HK-2 (cell line): ENCODE measurements around the gene TMEM147.

Experiments used
- DNase-seq: peaks from one replicate; pipeline ENCODE4 v3.0.0-alpha.2; 2018; ENCODE audit not compliant: unreplicated experiment

TMEM147 gene

GRCh38 chr19:35545001-35545854 is at the start of gene TMEM147:
TSS of gene TMEM147 (plus strand) at chr19:35545626. CDS start at chr19:35545740, 114 bp downstream.
- DNase-seq = peak; percentile 89

- no peak for DNase-seq
Measured at GRCh38 chr19:35497406-35497805, 48.0 kb upstream of the TMEM147 start.

DNA sequence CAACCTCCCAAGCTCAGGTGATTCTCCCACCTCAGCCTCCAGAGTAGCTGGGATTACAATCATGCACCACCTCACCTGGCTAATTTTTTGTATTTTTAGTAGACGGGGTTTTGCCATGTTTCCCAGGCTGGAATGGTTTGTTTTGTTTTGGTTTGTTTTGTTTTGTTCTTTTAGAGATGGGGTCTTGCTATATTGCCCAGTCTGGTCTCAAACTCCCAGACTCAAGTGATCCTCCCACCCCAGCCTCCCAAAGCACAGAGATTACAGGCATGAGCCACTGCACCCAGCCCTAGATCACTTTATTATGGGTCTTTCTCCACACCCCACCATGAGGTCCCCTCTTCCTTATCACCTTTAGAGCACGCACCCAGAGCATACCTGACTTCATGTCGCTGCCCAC is 47.2 kb upstream of the TMEM147 start:
- DNase-seq = no peak

DNA sequence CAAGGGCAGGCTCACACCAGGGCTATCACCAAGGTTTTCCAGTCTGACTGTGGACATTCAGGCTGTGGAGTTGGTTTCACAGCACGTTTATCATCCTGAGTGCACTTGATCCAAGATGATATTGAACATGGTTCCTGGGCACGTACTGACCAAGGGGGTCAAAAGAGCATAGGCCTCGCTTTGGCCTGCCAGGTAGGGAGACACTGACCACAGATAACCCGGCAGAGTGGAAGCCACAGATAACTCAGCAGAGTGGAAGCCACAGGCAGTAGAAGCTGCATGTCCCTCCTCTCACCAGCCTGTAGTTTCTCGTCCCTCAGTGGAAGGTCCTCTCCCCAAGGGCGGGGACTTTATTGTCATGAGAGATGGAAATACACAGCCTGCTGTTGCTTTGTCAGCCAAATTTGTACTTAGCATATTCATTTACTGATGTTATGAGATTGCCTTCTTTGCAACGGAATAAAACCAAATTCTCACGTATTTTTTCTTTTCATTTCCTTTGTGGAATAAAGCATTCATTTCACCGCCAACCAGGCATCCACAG is 46.4 kb upstream of the TMEM147 start:
- no peak for DNase-seq

DNA sequence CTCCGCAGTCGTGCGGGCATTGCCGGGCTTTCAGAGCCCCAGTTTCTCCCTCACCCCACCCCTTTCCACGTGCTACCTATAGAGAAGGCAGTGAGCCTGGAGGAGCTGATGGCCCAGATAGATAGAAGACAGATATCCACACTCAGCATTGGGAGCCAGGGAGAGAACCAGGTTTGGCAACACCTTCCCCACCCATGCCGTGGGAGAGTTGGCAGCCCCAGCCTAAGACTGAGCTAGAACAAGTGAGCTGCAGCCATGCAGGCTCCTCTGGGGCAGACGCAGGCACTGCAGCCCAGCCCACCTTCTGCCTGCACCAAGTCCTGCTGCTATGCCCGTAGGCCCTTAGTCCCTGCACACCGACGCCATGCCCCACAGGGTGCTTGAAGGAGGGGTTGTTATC is 44.8 kb upstream of the TMEM147 start:
- no peak for DNase-seq

GRCh38 chr19:35501684-35502083 is 43.7 kb upstream of the TMEM147 start:
- DNase-seq = no peak

- no peak for DNase-seq
Measured at GRCh38 chr19:35502751-35503150, 42.7 kb upstream of the TMEM147 start.

- no peak for DNase-seq
Measured at GRCh38 chr19:35506011-35506410, 39.4 kb upstream of the TMEM147 start.

GRCh38 chr19:35507561-35507960 is 37.9 kb upstream of the TMEM147 start:
- DNase-seq = no peak

GRCh38 chr19:35508129-35508528 is 37.3 kb upstream of the TMEM147 start:
- DNase-seq = no peak

DNA sequence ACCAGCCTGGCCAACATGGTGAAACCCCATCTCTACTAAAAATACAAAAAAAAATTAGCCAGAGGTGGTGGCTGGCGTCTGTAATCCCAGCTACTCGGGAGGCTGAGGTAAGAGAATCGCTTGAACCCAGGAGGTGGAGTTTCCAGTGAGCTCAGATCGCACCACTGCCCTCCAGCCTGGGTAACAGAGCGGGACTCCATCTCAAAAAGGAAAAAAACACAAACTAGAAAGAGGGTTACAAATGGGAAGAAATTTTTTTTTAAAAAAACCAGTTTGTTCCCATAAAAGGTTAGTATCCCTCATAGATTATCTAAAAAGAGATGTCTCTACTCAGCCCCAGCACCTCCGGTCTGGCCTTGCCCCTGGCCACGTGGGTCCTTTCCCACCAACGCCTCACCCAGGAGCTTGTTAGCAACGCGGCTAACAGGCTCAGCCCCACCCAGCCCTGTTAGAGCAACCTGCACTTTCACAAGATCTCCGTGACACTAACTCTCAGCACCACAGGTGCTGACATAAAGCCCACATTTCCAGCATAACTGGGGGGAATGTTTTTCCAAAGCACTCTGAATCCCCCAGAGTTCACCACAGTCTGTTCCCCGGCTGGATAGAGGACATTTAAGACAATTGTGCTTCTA is 36.3 kb upstream of the TMEM147 start:
- DNase-seq = peak; percentile 71

- peak; percentile 92 for DNase-seq
Measured at GRCh38 chr19:35509861-35510625, 35.4 kb upstream of the TMEM147 start.

DNA sequence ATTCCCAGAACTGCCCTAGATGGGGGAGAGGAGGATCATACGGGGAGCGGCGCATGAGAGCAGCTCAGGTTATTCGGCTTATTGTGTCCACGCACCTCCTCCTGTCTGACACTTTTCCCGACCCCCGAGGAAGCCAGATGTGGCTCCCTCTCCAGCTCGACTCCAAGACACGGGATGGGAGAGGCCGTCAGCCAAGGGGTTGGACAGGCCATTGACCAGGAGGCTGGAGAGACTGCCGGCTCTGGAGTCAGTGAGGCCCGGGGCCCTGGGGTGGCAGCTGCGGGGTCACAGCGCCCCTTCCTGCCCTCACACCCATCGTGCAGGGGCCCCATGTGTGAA is 34.8 kb upstream of the TMEM147 start:
- DNase-seq = no peak

- DNase-seq = no peak
Measured at GRCh38 chr19:35511337-35511736, 34.1 kb upstream of the TMEM147 start.

GRCh38 chr19:35512831-35513627 is 32.4 kb upstream of the TMEM147 start:
- DNase-seq = no peak

GRCh38 chr19:35513628-35514281 is 31.7 kb upstream of the TMEM147 start, which contains the start of gene DMKN:
TSS of gene DMKN (minus strand) at chr19:35513649. CDS start at chr19:35513475, 174 bp downstream.
- peak; percentile 56 for DNase-seq

- peak; percentile 38 for DNase-seq
Measured at GRCh38 chr19:35514282-35514809, 31.1 kb upstream of the TMEM147 start.

DNA sequence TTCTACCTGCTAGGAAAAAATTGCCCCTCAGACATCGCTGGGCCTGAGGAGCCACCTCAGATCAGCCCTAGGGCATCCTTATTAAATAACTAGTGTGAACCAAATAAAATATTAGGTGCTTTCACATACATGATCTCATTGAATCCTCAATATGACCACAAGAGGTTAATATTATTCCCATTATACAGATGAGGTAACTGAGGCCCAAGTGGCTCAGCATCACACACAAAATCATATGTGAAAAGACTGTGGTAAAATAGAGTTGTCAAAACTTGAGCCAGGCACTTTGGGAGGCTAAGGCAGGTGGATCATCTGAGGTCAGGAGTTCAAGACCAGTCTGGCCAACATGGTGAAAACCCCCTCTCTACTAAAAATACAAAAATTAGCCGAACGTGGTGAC is 29.1 kb upstream of the TMEM147 start:
- no peak for DNase-seq

DNA sequence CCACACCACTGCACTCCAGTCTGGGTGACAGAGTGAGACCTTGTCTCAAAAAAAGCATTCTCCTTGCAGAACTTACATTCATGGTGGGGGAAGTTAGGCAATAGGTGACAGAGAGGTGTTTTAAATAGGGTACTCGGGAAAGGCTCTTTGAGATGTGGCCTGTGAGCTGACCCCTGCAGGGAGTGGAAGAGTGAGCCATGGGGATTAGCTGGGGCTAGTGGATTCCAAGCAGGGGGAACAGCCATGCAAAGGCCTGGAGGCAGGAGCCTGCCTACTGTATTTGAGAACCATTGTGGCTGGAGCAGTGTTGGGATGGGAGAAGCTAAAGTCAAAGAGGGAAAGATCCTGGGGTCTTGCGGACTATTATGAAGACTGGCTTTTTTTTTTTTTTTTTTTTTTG is 28.1 kb upstream of the TMEM147 start:
- DNase-seq = no peak

DNA sequence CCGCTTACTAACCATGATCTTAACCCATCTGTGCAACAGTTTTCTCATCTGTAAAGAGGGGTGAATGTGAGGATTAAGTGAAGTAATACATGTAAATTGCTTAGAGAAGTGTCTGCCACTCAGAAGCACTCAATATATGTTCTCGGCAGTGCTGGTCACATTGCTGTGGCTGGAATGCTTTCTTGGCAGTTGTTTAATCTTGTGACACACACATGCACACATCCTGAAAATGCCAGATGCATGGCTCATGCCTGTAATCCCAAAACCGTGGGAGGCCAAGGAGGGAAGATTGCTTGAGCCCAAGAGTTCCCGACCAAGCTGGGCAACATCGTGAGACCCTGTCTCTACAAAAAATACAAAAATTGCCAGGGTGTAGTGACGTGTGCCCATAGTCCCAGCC is 27.1 kb upstream of the TMEM147 start:
- peak; percentile 59 for DNase-seq

DNA sequence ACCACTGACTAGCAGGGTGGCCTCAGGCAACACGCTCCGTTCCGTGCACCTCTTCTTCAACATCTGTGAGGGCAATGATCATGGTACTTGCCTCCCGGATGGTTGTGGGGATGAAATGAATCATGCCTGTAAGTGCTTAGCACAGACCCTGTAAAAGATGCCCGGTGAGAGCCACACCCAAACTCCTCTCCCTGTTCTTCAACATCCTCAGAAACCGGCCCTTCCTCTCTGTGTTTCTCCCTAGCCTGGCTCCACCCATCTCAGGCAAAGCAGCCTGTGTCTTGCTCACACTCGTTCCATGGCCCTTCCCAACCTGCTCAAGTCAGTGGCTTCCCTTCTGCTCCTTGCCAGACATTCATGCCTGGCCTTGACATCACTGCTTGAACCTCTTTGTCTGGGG is 26.1 kb upstream of the TMEM147 start:
- DNase-seq = no peak
